Stimulated activated memory B cell treated with anti-CD40 and anti-IgM and Interleukin-4, amounts not matched to agents 10 μg/mL and 1 μg/mL and 100 μg/mL, for 72 hours (primary cell): ENCODE results near the gene TIGD6.

Experiments used
- ATAC-seq: fragments of 150-1000 bp; cut with Tn5 transposase; 2 replicates; pipeline ENCODE4 v1.10.0; 2021
- H3K27ac Mint-ChIP-seq: one replicate; pipeline ENCODE4 v1.8.0; 2022; ENCODE audit warnings: mild to moderate bottlenecking, mixed read lengths
- H3K27me3 Mint-ChIP-seq: one replicate; pipeline ENCODE4 v1.8.0; 2022; ENCODE audit warnings: mixed read lengths
- H3K36me3 Mint-ChIP-seq: one replicate; pipeline ENCODE4 v1.8.0; 2022; ENCODE audit warnings: mixed read lengths
- H3K4me1 Mint-ChIP-seq: one replicate; pipeline ENCODE4 v1.8.0; 2022; ENCODE audit warnings: mixed read lengths
- H3K4me3 Mint-ChIP-seq: one replicate; pipeline ENCODE4 v1.8.0; 2022; ENCODE audit warnings: mild to moderate bottlenecking, moderate library complexity, mixed read lengths
- H3K9me3 Mint-ChIP-seq: one replicate; pipeline ENCODE4 v1.8.0; 2022; ENCODE audit warnings: mixed read lengths

The TIGD6 gene

GRCh38 chr5:150023136-150023535 lies 22.7 kb upstream of the TIGD6 start:
- Mint-ChIP-seq H3K4me1 (peaks cover 6% of the 10 kb centered on the region), H3K27ac (no peak overlapping the region), H3K27me3 (no peaks in the 10 kb centered on the region), H3K4me3 (no peak overlapping the region), H3K36me3 (peaks cover 78% of the 10 kb centered on the region), H3K9me3 (no peaks in the 10 kb centered on the region)
- no peak for ATAC-seq

GRCh38 chr5:150022681-150023080 lies 22.2 kb upstream of the TIGD6 start:
- H3K27ac Mint-ChIP-seq = no peak overlapping the region
- peaks cover 6% of the 10 kb centered on the region for H3K4me1 Mint-ChIP-seq
- ATAC-seq = no peak
- no peaks in the 10 kb centered on the region for H3K27me3 Mint-ChIP-seq
- H3K36me3 Mint-ChIP-seq = peaks cover 78% of the 10 kb centered on the region
- H3K9me3 Mint-ChIP-seq = no peaks in the 10 kb centered on the region
- no peak overlapping the region for H3K4me3 Mint-ChIP-seq

- no peak overlapping the region for H3K27ac Mint-ChIP-seq
- H3K9me3 Mint-ChIP-seq = no peaks in the 10 kb centered on the region
- no peaks in the 10 kb centered on the region for H3K27me3 Mint-ChIP-seq
- H3K4me1 Mint-ChIP-seq = peaks cover 6% of the 10 kb centered on the region
- ATAC-seq = no peak
- H3K4me3 Mint-ChIP-seq = no peak overlapping the region
- H3K36me3 Mint-ChIP-seq = peaks cover 79% of the 10 kb centered on the region
These were observed 21.7 kb upstream of the TIGD6 start for GRCh38 chr5:150022158-150022531.

- Mint-ChIP-seq H3K4me3 (no peak overlapping the region), H3K9me3 (no peaks in the 10 kb centered on the region), H3K36me3 (peaks cover 84% of the 10 kb centered on the region), H3K27ac (no peak overlapping the region), H3K4me1 (peaks cover 6% of the 10 kb centered on the region), H3K27me3 (no peaks in the 10 kb centered on the region)
- no peak for ATAC-seq
These were observed 21.2 kb upstream of the TIGD6 start for GRCh38 chr5:150021491-150022157.

GRCh38 chr5:150020249-150020648 lies 19.8 kb upstream of the TIGD6 start:
- ATAC-seq = no peak

GRCh38 chr5:150017226-150018005 lies 17.0 kb upstream of the TIGD6 start:
- ATAC-seq = no peak
- peaks cover 6% of the 10 kb centered on the region for H3K4me1 Mint-ChIP-seq
- no peaks in the 10 kb centered on the region for H3K27me3 Mint-ChIP-seq

More at GRCh38 chr5:150020249-150020648, 19.8 kb upstream of the TIGD6 start:
- peaks cover 6% of the 10 kb centered on the region for H3K4me1 Mint-ChIP-seq
- H3K36me3 Mint-ChIP-seq = peaks cover 90% of the 10 kb centered on the region
- no peak overlapping the region for H3K4me3 Mint-ChIP-seq
- no peaks in the 10 kb centered on the region for H3K27me3 Mint-ChIP-seq
- no peak overlapping the region for H3K27ac Mint-ChIP-seq
- H3K9me3 Mint-ChIP-seq = no peaks in the 10 kb centered on the region

GRCh38 chr5:150016537-150016936 lies 16.1 kb upstream of the TIGD6 start:
- no peak overlapping the region for H3K4me3 Mint-ChIP-seq
- peaks cover 96% of the 10 kb centered on the region for H3K36me3 Mint-ChIP-seq
- H3K27me3 Mint-ChIP-seq = no peaks in the 10 kb centered on the region
- ATAC-seq = no peak
- no peak overlapping the region for H3K27ac Mint-ChIP-seq
- H3K9me3 Mint-ChIP-seq = no peaks in the 10 kb centered on the region
- H3K4me1 Mint-ChIP-seq = peaks cover 6% of the 10 kb centered on the region

More at GRCh38 chr5:150017226-150018005, 17.0 kb upstream of the TIGD6 start:
- H3K36me3 Mint-ChIP-seq = peaks cover 98% of the 10 kb centered on the region
- H3K27ac Mint-ChIP-seq = no peak overlapping the region
- H3K9me3 Mint-ChIP-seq = no peaks in the 10 kb centered on the region
- H3K4me3 Mint-ChIP-seq = no peak overlapping the region

- Mint-ChIP-seq H3K27ac (no peak overlapping the region), H3K27me3 (no peaks in the 10 kb centered on the region), H3K9me3 (no peaks in the 10 kb centered on the region), H3K4me3 (no peak overlapping the region), H3K36me3 (peaks cover 96% of the 10 kb centered on the region), H3K4me1 (peaks cover 4% of the 10 kb centered on the region)
- ATAC-seq = no peak
These were observed 15.0 kb upstream of the TIGD6 start for GRCh38 chr5:150015415-150015814.

GRCh38 chr5:150014456-150014855 lies 14.0 kb upstream of the TIGD6 start:
- Mint-ChIP-seq H3K27ac (no peak overlapping the region), H3K4me3 (no peak overlapping the region)
- no peak for ATAC-seq

GRCh38 chr5:150013931-150014330 lies 13.5 kb upstream of the TIGD6 start:
- Mint-ChIP-seq H3K36me3 (peaks cover 96% of the 10 kb centered on the region), H3K9me3 (no peaks in the 10 kb centered on the region), H3K4me1 (no peaks in the 10 kb centered on the region), H3K27ac (no peak overlapping the region), H3K4me3 (no peak overlapping the region), H3K27me3 (no peaks in the 10 kb centered on the region)
- ATAC-seq = no peak

More at GRCh38 chr5:150014456-150014855, 14.0 kb upstream of the TIGD6 start:
- Mint-ChIP-seq H3K9me3 (no peaks in the 10 kb centered on the region), H3K27me3 (no peaks in the 10 kb centered on the region), H3K36me3 (peaks cover 97% of the 10 kb centered on the region), H3K4me1 (no peaks in the 10 kb centered on the region)

GRCh38 chr5:150009671-150010387 lies 9.4 kb upstream of the TIGD6 start:
- no peak for ATAC-seq
- Mint-ChIP-seq H3K27me3 (no peaks in the 10 kb centered on the region), H3K4me1 (peaks cover 2% of the 10 kb centered on the region), H3K27ac (no peak overlapping the region), H3K36me3 (peaks cover 85% of the 10 kb centered on the region), H3K4me3 (no peak overlapping the region), H3K9me3 (no peaks in the 10 kb centered on the region)

GRCh38 chr5:150007050-150007449 lies 6.6 kb upstream of the TIGD6 start:
- no peak for ATAC-seq
- Mint-ChIP-seq H3K27me3 (no peaks in the 10 kb centered on the region), H3K27ac (no peak overlapping the region), H3K36me3 (peaks cover 71% of the 10 kb centered on the region), H3K4me3 (no peak overlapping the region), H3K9me3 (no peaks in the 10 kb centered on the region), H3K4me1 (peaks cover 21% of the 10 kb centered on the region)

- Mint-ChIP-seq H3K4me3 (no peak overlapping the region), H3K4me1 (peaks cover 28% of the 10 kb centered on the region), H3K36me3 (peaks cover 67% of the 10 kb centered on the region), H3K27me3 (no peaks in the 10 kb centered on the region), H3K27ac (no peak overlapping the region), H3K9me3 (no peaks in the 10 kb centered on the region)
- no peak for ATAC-seq
These were observed 5.9 kb upstream of the TIGD6 start for GRCh38 chr5:150006318-150006717.

GRCh38 chr5:150001660-150002486 lies 1.4 kb upstream of the TIGD6 start:
- H3K4me1 Mint-ChIP-seq = peaks cover 46% of the 10 kb centered on the region
- peak overlapping the region; percentile 88 for H3K4me3 Mint-ChIP-seq

More at GRCh38 chr5:150001660-150002486, 1.4 kb upstream of the TIGD6 start:
- Mint-ChIP-seq H3K36me3 (peaks cover 29% of the 10 kb centered on the region), H3K27me3 (no peaks in the 10 kb centered on the region), H3K27ac (peak overlapping the region; percentile 87), H3K9me3 (no peaks in the 10 kb centered on the region)
- ATAC-seq = peak; percentile 70
